ENCODE data around the gene CYYR1. TPM values are rescaled to one million over a fixed set of nuclear protein-coding genes. Genes with fewer than 3 reads are reported as not detected.

Gene CYYR1
- total RNA-seq, 1 donor from 2014 or later, result 6.4 TPM

GRCh38 chr21:26534517-26534916 lies 38.6 kb downstream of the CYYR1 start:
- no peak overlapping the region for H3K4me3 ChIP-seq (ENCODE audit: low read depth, low read length)
- no peaks in the 10 kb centered on the region for H3K36me3 ChIP-seq (ENCODE audit: control insufficient read depth, insufficient read depth, low read length)
- TF ChIP-seq CTCF (IDR thresholded peaks at IDR 0.05; ENCODE audit: insufficient read depth, low read length, poor library complexity, severe bottlenecking), result no peak
- no peaks in the 10 kb centered on the region for H3K27me3 ChIP-seq (ENCODE audit: control insufficient read depth, insufficient read depth, low read length)
- DNase-seq (ENCODE audit: low read depth), result no peak

DNA sequence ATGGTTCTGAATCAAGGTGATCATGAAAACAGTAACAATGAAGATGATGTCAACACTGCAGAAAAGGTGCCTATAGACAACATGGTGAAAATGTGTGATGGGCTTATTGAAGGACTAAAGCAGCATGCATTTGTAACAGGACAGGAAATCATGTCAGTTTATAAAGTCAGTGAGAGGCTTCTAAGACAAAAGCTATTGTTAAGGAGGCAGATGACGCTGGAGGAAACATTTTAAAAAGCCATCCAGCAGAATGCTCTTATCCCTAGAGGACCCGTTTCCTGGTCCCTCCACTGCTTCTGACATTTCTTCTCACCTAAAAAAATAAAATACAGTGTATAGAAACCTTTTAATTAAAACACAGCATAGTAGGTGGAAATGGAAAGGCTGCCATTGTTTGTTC lies 40.9 kb downstream of the CYYR1 start:
- no peaks in the 10 kb centered on the region for H3K36me3 ChIP-seq (ENCODE audit: control insufficient read depth, insufficient read depth, low read length)
- DNase-seq (ENCODE audit: low read depth), result no peak
- H3K4me3 ChIP-seq (ENCODE audit: low read depth, low read length), result no peak overlapping the region
- TF ChIP-seq CTCF (IDR thresholded peaks at IDR 0.05; ENCODE audit: insufficient read depth, low read length, poor library complexity, severe bottlenecking), result no peak
- no peaks in the 10 kb centered on the region for H3K27me3 ChIP-seq (ENCODE audit: control insufficient read depth, insufficient read depth, low read length)

DNA sequence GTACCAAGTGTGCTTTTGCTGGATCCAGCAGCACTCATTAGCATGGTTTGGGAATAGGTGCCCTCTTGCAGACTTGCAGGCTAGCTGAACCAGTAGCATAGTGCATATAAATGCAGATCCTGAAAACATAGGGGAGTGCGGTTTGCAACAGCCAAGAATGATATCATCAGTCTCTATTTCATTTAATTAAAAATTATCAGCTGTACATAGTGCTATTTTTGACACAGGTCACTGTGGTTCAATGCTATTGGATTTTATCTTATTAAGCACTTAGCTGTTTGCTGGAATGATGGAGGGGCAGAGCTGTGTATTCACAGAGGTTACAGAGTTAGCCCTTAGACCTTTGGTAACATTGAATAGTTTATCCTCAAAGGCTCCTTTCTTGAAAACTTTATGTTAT lies 43.6 kb downstream of the CYYR1 start:
- no peak for TF ChIP-seq CTCF (IDR thresholded peaks at IDR 0.05; ENCODE audit: insufficient read depth, low read length, poor library complexity, severe bottlenecking)
- no peak for DNase-seq (ENCODE audit: low read depth)
- H3K27me3 ChIP-seq (ENCODE audit: control insufficient read depth, insufficient read depth, low read length), result no peaks in the 10 kb centered on the region

DNA sequence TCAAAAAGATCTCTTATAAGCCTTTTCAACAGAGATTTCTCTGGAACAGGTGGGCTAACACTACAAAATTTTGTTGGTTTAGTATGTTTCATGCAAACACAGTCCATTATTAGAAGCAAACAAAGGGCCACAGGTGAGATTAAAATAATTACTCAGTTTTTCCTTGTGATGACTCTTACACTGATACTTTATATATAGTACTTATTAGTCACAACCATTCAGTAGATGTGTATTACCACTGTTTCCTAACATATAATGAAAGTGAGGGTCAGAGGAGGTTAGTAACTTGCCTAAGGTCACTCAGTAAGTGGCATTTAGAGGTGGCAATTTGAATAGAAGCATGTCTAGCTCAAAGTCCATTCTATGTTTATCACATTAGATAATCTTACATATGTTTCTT lies 44.2 kb downstream of the CYYR1 start:
- Histone ChIP-seq H3K4me3 (ENCODE audit: low read depth, low read length) (no peak overlapping the region), H3K27me3 (ENCODE audit: control insufficient read depth, insufficient read depth, low read length) (no peaks in the 10 kb centered on the region), H3K36me3 (ENCODE audit: control insufficient read depth, insufficient read depth, low read length) (no peaks in the 10 kb centered on the region)
- DNase-seq (ENCODE audit: low read depth), result no peak
- no peak for TF ChIP-seq CTCF (IDR thresholded peaks at IDR 0.05; ENCODE audit: insufficient read depth, low read length, poor library complexity, severe bottlenecking)

More for the DNA sequence above, 43.6 kb downstream of the CYYR1 start:
- Histone ChIP-seq H3K36me3 (ENCODE audit: control insufficient read depth, insufficient read depth, low read length) (no peaks in the 10 kb centered on the region), H3K4me3 (ENCODE audit: low read depth, low read length) (no peak overlapping the region)

DNA sequence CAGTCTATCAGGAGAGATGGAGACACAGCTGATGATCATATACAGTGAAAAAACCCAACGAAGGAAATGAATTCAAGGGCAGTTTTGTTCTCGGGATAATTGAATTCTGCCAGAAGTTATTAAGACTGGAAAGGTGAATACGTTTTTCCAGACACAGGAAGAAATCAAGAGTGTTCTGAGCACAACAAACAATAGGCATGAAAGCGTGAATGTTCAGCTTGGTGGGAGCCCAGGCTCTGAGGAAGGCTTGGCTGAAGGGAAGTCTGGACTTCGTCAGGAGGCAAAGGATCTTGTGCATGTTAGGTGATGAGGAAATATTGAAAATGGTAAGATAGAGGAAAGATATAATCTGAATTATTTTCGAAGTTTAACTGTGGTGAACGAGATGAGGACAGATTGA lies 50.4 kb downstream of the CYYR1 start:
- H3K27me3 ChIP-seq (ENCODE audit: control insufficient read depth, insufficient read depth, low read length), result no peaks in the 10 kb centered on the region
- no peak overlapping the region for H3K4me3 ChIP-seq (ENCODE audit: low read depth, low read length)
- no peaks in the 10 kb centered on the region for H3K36me3 ChIP-seq (ENCODE audit: control insufficient read depth, insufficient read depth, low read length)
- DNase-seq (ENCODE audit: low read depth), result no peak
- TF ChIP-seq CTCF (IDR thresholded peaks at IDR 0.05; ENCODE audit: insufficient read depth, low read length, poor library complexity, severe bottlenecking), result no peak

- TF ChIP-seq CTCF (IDR thresholded peaks at IDR 0.05; ENCODE audit: insufficient read depth, low read length, poor library complexity, severe bottlenecking), result no peak
- no peak for DNase-seq (ENCODE audit: low read depth)
- H3K27me3 ChIP-seq (ENCODE audit: control insufficient read depth, insufficient read depth, low read length), result no peaks in the 10 kb centered on the region
Measured at GRCh38 chr21:26519142-26519541, 53.9 kb downstream of the CYYR1 start.

More at GRCh38 chr21:26519142-26519541, 53.9 kb downstream of the CYYR1 start:
- Histone ChIP-seq H3K36me3 (ENCODE audit: control insufficient read depth, insufficient read depth, low read length) (no peaks in the 10 kb centered on the region), H3K4me3 (ENCODE audit: low read depth, low read length) (no peak overlapping the region)

Measured in kidney epithelial cell (primary cell).